ENCODE measurements around the gene RIGI.
"Not testable (repeated sequence)": the region's sequence is repeated elsewhere in the genome, so short reads cannot be mapped to it uniquely, and the experiment has no call there.

Gene RIGI

GRCh38 chr9:32525709-32526030 lies 326 bp downstream of the RIGI start:
- no peak for DNase-seq

- DNase-seq, result no peak
Measured at GRCh38 chr9:32524892-32525708, 896 bp downstream of the RIGI start.

GRCh38 chr9:32524558-32524891 lies 1.5 kb downstream of the RIGI start:
- not testable (repeated sequence) for DNase-seq

- no peak for DNase-seq
Measured at GRCh38 chr9:32523910-32524309, 2.1 kb downstream of the RIGI start.

- DNase-seq, result no peak
Measured at GRCh38 chr9:32518276-32518675, 7.7 kb downstream of the RIGI start.

- DNase-seq, result no peak
Measured at GRCh38 chr9:32516241-32516640, 9.8 kb downstream of the RIGI start.

GRCh38 chr9:32508728-32509127 lies 17.3 kb downstream of the RIGI start:
- DNase-seq, result no peak

GRCh38 chr9:32503008-32503407 lies 23.0 kb downstream of the RIGI start:
- no peak for DNase-seq

- DNase-seq, result no peak
Measured at GRCh38 chr9:32502464-32502863, 23.5 kb downstream of the RIGI start.

GRCh38 chr9:32501868-32502267 lies 24.1 kb downstream of the RIGI start:
- no peak for DNase-seq

GRCh38 chr9:32500768-32501167 lies 25.2 kb downstream of the RIGI start:
- DNase-seq, result no peak

- no peak for DNase-seq
Measured at GRCh38 chr9:32497921-32498320, 28.1 kb downstream of the RIGI start.

- DNase-seq, result no peak
Measured at GRCh38 chr9:32490601-32491000, 35.4 kb downstream of the RIGI start.

- DNase-seq, result no peak
Measured at GRCh38 chr9:32487981-32488380, 38.0 kb downstream of the RIGI start.

- no peak for DNase-seq
Measured at GRCh38 chr9:32486839-32487562, 39.0 kb downstream of the RIGI start.

GRCh38 chr9:32483343-32483742 lies 42.7 kb downstream of the RIGI start:
- no peak for DNase-seq
